Sigmoid colon (tissue), 3 donors: ENCODE data around the gene DOCK11.

Experiments
- POLR2A ChIP-seq, 2 donors: fragments of 450-650 bp; IDR thresholded peaks; one replicate each; pipeline ENCODE4 v1.6.1; 2016; ENCODE audit warnings: antibody characterized with exemption in 2 of 2, mild to moderate bottlenecking in 2 of 2, moderate library complexity in 2 of 2
- TF ChIP-seq, protein P1 (sequence below), 4 experiments: fragments of 450-650 bp in 3 of 4; fragments of 200-600 bp in 1 of 4; IDR thresholded peaks; one replicate each; pipeline ENCODE4 v1.5.1; 2016 to 2019; ENCODE audit warnings: antibody characterized with exemption in 4 of 4, mild to moderate bottlenecking in 3 of 4, moderate library complexity in 2 of 4

DNA sequence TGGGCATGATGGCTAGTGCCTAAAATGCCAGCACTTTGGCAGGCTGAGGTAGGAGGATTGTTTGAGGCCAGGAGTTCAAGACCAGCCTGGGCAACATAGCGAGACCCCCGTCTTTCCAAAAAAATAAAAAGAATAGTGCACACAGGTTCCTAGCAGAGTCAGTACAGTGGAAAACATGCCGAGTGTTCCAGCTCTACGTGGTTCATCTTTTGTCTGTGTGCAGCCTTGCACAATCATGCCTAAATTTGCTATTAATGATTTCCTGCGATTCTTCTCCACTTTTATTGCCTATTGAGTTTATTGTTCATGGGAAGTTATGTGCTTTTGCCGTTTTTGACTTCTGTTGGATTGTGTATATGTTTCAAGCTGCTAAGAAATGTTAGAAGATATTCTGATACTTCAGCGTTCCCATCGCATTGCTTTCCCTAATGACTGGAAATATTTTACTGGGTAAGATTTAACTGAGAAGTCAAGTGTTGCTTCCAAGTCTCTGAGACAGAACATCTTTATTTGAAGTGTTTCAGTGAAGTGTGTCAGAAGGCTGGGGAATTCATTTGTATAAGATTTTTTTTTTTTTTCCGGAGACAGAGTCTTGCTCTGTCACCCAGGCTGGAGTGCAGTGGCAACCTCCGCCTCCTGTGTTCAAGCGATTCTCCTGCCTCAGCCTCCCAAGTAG lies 11.3 kb downstream of the DOCK11 start:
- TF ChIP-seq, protein P1, sequence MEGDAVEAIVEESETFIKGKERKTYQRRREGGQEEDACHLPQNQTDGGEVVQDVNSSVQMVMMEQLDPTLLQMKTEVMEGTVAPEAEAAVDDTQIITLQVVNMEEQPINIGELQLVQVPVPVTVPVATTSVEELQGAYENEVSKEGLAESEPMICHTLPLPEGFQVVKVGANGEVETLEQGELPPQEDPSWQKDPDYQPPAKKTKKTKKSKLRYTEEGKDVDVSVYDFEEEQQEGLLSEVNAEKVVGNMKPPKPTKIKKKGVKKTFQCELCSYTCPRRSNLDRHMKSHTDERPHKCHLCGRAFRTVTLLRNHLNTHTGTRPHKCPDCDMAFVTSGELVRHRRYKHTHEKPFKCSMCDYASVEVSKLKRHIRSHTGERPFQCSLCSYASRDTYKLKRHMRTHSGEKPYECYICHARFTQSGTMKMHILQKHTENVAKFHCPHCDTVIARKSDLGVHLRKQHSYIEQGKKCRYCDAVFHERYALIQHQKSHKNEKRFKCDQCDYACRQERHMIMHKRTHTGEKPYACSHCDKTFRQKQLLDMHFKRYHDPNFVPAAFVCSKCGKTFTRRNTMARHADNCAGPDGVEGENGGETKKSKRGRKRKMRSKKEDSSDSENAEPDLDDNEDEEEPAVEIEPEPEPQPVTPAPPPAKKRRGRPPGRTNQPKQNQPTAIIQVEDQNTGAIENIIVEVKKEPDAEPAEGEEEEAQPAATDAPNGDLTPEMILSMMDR (IDR thresholded peaks at IDR 0.05): no peak
- no peak for TF ChIP-seq POLR2A (IDR thresholded peaks at IDR 0.05)
